T-helper 2 cell (primary cell): ENCODE data around the gene APOBEC3H.

Experiments used
- DNase-seq, 5 experiments: peaks; one replicate each; pipeline versions ENCODE4 v3.0.0 to v3.0.0-alpha.2; 2012 to 2022

The APOBEC3H gene

DNA sequence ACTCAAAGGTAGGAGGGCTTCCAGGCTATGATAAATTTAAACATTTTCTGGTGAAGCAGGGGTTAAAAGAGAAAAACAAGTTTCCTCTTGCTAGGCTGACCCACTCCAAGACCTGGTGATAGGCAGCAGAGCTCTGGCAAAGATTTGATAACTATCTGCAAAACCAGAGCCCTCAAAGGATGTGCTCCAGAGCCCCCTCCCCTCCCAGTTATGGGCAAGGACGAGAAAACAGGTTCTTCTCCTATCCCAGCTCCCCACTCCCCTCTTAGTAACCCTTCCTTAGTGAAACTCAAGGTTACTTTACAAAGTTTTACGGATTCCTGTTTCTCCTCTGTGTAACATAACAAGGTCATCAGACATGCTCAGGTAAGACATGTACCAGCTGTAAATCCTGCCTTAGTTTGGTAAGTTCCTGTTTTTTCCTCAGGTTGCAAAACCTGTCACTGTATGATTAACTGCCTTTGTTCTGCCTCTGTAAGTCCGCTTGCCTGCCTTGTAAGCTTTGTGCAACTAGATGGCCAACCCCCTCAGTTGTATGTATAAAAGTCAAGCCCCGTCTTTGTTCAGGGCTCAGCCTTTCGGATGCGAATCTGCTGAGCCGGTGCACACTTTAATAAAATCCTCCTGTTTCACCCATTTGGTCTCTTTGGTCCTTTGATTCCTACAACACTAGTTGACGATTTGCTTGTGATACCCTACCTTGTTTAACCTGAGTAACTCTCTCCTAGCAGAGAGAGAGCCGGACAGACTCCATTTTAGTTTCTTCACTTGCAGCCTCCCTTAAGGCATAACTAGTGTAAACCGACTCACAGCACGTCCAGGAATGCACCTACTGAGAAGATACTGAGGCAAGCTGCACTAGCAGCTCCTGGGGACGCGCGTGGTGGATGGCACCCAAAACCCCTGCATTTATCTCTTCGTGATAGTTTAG, 13.9 kb downstream of the APOBEC3H start:
- no peak for DNase-seq

DNA sequence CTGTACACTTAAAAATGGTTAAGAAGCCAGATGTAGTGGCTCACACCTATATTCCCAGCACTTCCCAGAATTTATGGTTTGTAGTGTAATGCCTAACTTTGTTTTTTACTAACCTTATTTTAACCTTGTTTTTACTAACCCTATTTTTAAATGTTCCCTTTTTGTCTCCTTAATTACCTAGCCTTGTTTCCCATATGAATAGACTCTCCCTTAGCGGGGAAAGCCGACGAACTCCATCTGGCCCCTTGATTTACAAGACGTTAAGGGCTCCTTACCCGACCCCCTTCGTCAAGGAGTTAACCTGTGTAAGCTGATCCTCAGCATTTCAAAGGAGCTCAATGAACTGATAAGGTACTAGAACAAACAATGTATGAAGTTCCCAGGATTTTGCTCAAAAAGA, 17.1 kb downstream of the APOBEC3H start:
- DNase-seq: no peak

DNA sequence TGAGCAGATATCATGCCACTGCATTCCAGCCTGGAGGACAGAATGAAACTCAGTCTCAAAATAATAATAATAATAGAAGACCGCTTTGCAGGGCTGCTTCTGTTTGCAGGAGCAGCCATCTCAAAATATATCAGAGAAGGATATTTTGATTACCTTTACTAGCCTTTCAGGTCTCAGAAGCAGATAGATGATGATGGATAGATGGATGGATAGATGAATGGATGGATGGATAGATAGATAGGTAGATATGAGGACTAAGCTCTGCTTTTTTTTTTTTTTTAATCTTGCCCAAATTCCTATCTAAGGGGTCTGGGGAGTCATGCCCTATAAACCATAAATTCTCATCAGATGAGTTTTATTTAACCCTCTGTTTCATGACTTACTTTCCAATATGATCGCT, 18.5 kb downstream of the APOBEC3H start:
- DNase-seq: no peak

DNA sequence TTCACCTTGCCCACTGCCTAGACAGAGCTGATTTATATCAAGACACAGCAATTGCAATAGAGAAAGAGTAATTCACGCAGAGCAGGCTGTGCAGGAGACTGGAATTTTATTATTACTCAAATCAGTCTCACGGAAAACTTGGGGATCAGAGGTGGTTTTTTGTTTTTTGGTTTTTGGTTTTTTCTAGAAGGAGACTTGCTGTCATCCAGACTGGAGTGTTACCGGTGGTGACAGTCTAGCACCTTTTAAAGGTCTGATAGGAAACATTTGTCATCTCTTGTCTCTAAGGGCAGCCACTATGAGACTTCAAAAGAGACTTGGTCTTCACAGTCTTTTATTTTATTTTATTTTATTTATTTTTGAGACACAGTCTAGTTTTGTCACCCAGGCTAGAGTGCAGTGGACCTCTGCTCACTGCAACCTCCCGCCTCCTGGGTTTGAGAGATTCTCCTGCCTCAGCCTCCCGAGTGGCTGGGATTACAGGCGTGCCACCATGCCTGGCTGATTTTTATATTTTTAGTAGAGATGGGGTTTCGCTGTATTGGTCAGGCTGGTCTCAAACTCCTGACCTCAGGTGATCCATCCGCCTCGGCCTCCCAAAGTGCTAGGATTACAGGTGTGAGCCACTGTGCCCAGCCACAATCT, 19.1 kb downstream of the APOBEC3H start:
- DNase-seq: peak in 1 of 5 experiments; percentile 66

DNA sequence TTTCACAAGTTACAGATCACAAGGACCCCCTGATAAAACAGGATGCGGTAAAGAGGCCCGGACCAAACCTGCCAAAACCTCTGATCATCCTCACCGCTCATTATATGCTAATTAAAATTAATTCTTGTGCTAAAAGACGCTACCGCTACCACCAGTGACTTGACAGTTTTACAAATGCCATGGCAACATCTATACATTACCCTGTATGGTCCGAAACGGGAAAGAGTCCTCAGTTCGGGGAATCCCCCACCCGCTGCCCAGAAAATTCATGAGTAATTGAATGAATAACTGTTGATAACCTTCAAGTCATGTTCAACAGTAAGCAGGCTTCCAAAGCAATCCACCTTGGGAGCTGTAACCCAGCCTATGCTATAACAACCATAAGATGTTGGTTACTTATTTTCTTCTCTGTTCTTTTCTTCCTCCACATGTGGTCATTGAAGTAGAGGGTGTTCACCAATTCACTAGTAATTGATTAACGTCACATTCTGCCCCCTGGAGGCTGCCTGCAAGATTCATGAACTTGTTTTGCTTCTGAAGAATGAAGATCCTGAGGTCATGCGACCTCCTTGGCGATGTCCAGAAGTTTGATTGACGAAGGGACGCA, 20.6 kb downstream of the APOBEC3H start:
- DNase-seq: peak in 4 of 5 experiments; percentile 54 to 85 (median 70)

DNA sequence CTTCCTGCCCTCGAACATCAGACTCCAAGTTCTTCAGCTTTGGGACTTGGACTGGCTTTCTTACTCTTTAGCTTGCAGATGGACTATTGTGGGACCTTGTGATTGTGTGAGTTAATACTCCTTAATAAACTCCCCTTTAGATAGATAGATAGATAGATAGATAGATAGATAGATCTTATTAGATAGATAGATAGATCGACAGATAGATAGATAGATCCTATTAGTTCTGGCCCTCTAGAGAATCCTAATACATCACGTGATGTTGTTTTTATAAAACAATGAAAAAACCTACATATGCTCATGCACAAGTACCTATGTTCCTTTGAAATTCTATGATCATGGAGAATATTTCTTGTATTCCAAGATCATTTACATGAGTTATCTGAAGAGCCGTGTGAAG, 23.9 kb downstream of the APOBEC3H start:
- DNase-seq: no peak

DNA sequence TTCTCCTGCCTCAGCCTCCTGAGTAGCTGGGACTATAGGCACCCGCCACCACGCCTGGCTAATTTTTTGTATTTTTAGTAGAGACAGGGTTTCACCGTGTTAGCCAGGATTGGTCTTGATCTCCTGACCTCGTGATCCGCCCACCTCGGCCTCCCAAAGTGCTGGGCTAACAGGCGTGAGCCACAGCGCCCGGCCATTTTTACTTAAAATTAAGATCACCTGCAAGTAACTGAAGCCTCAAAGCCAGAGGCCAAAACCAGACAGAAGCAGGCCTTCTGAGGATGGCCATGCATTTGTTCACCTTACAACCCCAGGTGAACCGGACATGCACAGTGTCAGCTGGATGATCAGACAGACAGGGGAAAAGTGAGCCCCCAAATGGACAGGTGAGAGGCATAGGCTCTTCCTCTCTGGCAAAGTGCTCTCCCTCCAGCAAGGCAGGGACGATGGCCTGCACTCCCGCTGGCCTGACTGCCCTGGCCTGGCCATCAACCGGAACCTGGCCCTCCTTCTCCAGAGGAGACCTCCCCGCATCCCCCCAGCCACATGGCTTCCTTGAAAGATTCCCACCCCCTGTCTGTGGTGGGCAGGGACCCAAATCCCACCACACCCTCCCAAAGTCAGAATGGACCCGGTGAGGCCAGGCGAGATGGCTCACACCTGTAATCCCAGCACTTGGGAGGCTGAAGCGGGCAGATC, 25.9 kb downstream of the APOBEC3H start:
- DNase-seq: no peak

DNA sequence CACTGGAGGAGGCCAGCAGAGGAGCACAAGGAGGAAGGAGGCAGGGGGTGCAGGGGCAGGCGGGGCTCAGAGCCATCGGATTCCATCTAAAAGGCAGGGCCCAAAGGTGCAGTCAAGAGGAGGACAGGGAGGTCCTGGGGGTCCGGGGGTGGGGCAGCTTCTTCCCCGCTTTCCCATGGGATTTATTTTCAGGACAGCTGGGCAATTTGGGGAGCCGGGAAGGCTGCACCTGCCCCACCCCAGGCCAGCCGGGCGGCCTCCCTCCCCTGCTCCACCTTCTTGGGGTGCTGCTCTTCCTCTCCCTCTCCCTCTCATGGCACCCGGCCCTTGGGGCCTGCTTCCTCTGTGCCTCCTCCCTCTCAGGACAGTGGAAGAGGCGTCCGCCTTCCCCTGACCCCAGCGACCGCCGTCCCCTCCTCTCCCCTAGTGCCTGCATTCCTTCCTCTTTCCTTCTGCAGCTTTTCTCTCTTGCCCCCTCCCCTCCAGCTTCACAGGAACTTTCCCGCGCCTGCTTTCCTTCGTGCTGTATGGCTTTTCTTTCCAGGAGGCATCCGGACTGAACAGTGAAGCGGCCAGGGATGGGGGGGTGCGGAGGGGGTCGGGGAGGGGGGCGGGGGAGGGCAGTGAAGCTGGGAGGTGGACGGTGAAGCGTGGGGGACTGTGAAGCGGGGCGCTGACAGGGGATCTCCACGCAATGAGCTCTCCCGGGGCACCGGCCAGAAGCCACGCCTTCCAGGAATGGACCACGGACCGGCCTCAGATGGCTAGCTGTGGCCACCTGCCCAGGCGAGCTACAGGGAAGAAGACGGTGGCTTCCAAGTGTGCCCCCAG, 26.9 kb downstream of the APOBEC3H start:
- DNase-seq: no peak

DNA sequence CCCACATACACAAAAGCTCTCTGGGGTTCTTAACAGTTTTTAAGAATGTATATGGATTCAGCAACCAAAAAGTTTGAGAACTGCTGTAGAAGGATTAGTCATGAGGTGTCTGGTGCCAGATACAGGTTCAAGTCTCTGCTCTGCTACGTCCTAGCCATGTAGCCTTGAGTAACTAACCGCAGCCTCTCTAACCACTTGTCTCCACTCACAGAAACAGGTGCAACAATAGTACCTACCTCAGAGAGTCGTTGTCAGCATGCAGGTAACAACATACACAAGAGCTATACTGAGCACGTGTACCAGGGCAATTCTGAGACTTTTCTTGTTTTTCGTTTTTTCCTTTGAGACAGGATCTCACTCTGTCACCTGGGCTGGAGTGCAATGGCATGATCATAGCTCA, 28.6 kb downstream of the APOBEC3H start:
- no peak for DNase-seq

DNA sequence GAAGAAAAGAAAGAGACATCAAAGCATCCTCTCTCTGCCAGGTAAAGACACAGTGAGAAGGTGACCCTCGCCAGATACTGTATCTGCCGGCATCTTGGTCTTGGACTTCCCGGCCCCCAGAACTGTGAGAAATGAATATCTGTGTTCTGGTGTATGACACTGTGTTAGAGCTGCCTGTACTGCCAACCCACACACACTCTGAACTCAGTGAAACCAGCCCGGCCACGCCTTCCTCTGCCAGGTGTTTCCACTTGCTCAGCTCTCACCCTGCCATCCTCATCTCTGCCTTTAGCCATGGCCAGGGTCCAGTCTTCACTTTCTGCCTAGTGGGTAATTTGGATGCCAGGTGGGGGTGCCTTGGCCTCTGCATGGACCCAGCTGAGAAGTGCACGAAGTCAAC, 31.5 kb downstream of the APOBEC3H start:
- DNase-seq: no peak

DNA sequence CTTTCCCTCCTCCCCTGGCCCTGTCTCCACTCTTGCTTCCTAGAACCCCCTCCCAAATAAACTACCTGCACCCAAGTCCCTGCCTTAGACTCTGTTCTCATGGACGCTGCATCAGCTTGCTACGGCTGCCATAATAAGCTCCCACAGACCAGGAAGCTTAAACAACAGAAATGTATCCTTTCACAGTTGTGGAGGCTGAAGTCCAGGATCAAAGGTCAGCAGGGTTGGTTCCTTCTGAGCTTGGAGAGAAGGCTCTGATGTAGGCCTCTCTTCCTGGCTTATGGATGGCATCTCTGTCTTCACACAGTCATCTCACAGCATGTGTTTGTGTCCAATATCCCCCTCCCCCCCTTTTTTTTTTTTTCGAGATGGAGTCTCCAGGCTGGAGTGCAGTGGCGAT, 32.0 kb downstream of the APOBEC3H start:
- DNase-seq: no peak

DNA sequence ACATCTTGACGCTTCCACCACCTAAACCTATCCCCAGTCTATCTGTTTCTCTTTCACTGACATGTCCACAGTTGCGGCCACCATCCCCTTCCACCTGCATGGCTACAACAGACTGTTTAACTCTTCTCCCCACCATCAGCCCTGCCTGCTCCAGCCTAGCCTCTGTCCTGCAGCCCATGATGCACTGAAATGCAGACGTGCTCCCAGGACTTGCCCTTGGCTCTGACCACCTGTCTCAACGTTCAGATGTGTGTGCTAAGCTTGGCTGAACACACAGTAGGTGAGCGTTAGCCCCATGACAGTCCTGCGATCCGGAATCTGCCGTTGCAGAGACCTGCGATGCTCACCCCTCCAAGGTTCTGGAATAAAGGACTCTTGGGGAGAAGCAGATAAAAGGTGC, 32.7 kb downstream of the APOBEC3H start:
- no peak for DNase-seq

DNA sequence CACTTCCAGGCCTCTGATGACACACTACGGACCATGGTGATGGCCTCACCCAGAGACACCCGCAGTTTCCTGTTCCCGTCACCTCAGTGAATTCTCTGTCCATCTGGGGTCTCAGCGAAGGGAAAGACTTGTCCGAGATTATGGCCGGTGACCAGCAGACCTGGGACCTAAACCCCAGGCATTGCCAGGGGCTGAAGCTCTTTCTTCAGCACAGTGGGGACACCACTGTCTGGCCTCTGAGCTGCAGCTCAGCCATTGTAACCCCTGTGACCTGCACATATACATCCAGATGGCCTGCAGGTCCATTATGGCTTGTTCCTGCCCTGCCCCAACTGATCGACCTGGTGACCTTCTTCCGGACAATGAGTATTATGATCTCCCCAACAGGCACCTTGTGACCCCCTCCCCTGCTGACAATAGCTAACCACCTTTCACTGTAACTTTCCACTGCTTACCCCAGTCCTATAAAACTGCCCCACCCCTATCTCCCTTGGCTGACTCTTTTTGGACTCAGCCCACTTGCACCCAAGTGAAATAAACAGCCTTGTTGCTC, 33.2 kb downstream of the APOBEC3H start:
- no peak for DNase-seq

DNA sequence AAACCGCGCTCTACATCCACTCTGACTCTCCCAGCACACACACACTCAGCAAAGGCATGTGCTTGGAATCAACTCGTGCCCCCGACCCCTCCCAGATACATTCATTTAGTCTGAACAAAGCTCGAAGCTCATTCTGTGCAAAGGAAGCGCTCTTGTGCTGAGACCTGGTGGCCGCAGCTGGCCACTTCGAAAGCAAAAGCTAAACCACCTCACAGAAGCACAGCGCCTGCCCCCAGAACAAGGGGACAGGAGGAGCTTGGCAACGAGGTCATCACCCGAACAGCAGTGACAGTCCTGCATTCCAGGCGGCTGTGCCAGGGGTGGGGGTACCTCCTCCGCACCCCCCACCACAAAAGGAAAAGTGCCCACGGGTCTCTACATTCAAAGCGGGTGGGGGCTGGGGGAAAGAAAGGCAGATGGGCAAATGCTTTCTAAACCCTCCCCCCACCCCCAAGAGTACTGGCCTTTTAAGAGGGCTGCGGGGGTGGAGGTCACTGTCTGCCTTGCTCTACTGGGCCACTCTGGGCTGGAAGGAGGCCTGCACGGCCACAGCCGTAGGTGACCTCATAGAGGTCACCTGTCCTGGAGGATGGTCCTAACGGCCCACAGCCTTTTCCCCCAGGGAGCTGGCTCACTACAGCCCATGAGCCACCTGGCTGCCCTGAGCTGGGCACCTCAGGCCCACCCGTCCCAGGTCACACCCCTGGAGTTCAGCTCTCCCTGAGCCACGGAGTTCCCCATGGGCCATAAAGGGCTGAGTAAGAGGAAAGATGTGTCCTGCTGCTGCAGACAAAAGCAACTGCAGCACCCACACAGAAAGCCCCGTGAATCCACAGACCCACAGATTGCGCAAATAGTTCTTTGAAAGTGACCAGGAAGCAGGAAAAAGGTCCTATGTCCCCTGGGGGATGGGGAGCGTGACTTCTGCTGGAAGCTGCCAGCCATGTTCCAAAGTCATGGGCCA, 34.1 kb downstream of the APOBEC3H start:
- DNase-seq: no peak

DNA sequence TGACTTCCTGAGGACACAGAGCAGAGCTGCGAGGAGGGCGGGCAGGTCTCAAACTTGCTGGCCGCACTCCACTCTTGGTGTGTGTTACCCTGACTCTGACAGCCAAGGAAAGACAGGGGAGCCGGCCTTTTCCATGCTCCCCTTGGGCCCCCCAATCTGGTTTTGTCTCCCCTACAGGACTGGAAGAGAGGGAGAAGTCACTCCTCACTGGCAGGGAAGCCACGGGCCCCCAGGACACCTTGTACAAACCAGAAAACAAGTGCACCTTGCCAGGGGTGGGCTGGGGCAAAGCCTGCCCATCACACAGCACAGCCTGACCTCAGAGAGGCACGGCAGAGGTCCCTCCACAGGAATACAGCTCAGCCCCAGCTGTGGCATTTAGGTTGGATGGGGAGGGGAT, 35.2 kb downstream of the APOBEC3H start:
- no peak for DNase-seq

DNA sequence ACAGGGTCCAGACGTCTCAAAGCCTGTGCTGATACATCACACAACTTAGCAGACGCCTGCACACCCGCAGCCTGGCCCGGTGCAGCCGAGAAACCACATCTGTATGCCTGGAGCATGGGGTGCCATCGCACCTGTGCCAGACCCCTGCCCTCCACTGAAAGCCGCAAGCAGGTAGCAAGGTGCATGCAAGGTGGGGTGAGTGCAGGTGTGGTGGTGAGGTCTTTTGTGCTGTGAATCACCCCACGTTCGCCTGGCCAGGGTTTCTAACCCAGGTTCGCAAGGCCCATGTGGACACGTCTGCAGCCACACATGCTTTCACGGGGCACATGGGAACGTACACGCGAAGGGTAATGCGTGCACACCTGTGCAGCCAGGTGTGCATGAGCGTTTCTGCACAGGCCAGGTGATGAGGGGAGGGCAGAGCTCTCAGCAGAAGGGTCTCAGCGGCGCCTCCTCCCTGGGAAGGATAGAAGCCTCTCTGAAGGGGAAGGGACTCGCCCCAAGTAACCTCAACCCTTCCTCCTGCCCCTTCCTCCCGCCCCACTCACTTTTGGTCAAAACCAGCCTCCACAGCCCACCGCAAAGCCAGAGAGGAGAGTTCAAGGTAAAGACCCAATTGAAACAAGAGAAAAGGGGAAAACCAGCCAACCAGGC, 36.0 kb downstream of the APOBEC3H start:
- no peak for DNase-seq

DNA sequence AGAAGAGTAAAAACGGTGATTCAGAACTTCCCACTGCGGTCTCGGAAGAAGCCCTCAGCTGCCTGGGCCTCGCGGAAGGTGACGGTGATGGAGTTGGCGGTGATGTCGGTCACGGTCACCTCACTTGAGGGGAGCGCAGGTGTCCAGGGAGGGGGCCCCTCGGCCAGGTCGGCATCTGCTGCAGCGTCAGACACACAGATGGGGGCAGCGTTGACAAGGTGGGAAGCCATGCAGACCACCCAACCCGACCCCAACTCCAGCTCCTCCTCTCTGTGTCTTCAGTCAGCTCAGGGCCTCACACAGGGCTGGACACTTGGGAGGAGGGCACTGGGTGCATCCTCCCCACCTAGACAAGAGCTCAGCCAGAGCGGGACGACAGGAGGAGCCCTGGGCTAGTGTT, 36.8 kb downstream of the APOBEC3H start:
- DNase-seq: no peak

DNA sequence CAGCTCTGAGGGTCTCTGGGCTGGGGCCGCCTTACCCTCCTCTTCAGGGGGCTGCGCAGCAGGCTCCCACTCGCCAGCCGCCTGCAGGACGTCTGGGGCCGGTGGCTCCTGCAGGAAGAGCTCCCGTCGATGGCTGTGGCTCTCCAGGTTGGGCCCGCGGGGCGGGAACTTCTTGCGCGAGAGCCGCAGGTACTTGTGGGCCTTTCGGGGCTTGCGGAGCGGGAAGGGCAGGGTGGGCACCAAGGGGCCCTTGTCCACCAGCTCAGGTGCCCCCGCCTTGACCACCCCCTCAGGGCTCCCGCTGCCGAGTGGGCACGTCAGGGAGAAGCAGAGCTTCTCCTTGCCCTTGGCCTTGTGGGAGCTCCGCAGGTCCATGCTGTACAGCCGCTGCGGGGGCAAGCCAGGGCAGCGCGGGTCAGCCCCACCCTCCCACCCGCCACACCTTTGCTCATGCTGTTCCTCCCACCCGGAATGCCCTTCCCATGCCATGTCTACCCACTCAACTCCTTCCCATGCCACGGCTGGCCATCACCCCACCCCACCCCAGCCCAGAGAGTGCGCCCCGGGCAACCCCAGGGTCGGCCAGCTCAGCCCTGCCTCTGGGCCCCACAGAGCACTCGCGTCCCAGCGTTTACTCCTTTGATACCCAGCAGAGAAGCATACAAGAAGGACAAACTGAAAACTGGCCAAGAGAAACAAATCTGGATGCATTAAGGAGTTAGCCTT, 37.5 kb downstream of the APOBEC3H start:
- DNase-seq: no peak
